ENCODE results near the gene CALN1.

DNA sequence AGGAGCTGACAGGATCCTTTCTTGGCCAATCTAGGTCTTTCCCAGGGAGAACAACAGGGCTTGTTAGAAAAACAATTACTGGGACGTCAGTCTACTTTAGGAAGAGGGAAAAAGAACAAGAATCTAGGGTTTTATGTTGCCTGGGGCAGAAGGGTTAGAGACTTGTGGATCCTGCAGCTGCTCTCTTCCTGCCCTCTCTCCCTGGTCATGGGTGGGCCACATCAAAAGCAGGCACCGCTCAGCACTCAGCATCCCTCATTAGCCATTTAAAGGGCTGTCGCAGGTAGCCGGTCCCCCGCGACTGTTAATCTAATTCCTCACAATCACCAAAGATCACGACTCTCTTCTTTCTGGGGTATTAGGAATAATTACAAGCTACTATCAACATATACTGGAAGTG is 631.9 kb downstream of the CALN1 start:
- TF ChIP-seq SUZ12 (IDR thresholded peaks at IDR 0.05; ENCODE audit: extremely low read depth, insufficient read depth, insufficient read length) (no peak), ZNF274 (IDR thresholded peaks at IDR 0.05; ENCODE audit: low read depth, low read length) (no peak), YY1 (IDR thresholded peaks at IDR 0.05; ENCODE audit: insufficient read depth, insufficient read length) (no peak)
